ENCODE data around the gene FBXL7.

The FBXL7 gene

GRCh38 chr5:15966066-15966640 is 466.2 kb downstream of the FBXL7 start:
- TF ChIP-seq CTCF (conservative IDR thresholded peaks at IDR 0.05) (no peak), ZFX (IDR thresholded peaks at IDR 0.05) (no peak)
- no peak overlapping the region for H3K27ac ChIP-seq

- TF ChIP-seq CTCF (conservative IDR thresholded peaks at IDR 0.05) = no peak
- TF ChIP-seq ZFX (IDR thresholded peaks at IDR 0.05) = no peak
- no peak overlapping the region for H3K27ac ChIP-seq
Measured at GRCh38 chr5:15966651-15967050, 466.7 kb downstream of the FBXL7 start.

- no peak for TF ChIP-seq ZFX (IDR thresholded peaks at IDR 0.05)
- no peak for TF ChIP-seq CTCF (conservative IDR thresholded peaks at IDR 0.05)
Measured at GRCh38 chr5:15968993-15969392, 469.0 kb downstream of the FBXL7 start.

GRCh38 chr5:15977851-15978250 is 477.9 kb downstream of the FBXL7 start:
- TF ChIP-seq CTCF (conservative IDR thresholded peaks at IDR 0.05) = no peak
- TF ChIP-seq ZFX (IDR thresholded peaks at IDR 0.05) = no peak
- H3K27ac ChIP-seq = no peak overlapping the region

More at GRCh38 chr5:15968993-15969392, 469.0 kb downstream of the FBXL7 start:
- no peak overlapping the region for H3K27ac ChIP-seq

GRCh38 chr5:15980835-15981234 is 480.9 kb downstream of the FBXL7 start:
- TF ChIP-seq ZFX (IDR thresholded peaks at IDR 0.05) = no peak
- TF ChIP-seq CTCF (conservative IDR thresholded peaks at IDR 0.05) = no peak

GRCh38 chr5:15983392-15983791 is 483.4 kb downstream of the FBXL7 start:
- H3K27ac ChIP-seq = no peak overlapping the region
- no peak for TF ChIP-seq CTCF (conservative IDR thresholded peaks at IDR 0.05)
- no peak for TF ChIP-seq ZFX (IDR thresholded peaks at IDR 0.05)

More at GRCh38 chr5:15980835-15981234, 480.9 kb downstream of the FBXL7 start:
- H3K27ac ChIP-seq = no peak overlapping the region

All from C4-2B (cell line).